ENCODE measurements around the gene CAMKV. TPM values are rescaled to one million over a fixed set of nuclear protein-coding genes. Genes with fewer than 3 reads are reported as not detected.

CAMKV gene
- total RNA-seq, 1 experiment from 2014 or later = 58.2 TPM

Other genes with a start within 250 kb of the CAMKV start
- 270 to 276 TPM (median 273 TPM) in 3 replicates for gene APEH, start 195.6 kb downstream of the CAMKV start, total RNA-seq (2021)
- gene MST1, start 180.4 kb downstream of the CAMKV start, total RNA-seq (2021) = 13.8 to 17.2 TPM (median 17.2 TPM) in 3 replicates
- gene RNF123, start 180.3 kb downstream of the CAMKV start, total RNA-seq (2021) = 45.5 to 47.1 TPM (median 46.8 TPM) in 3 replicates
- 3.9 to 5.3 TPM (median 4.3 TPM) in 3 replicates for gene AMIGO3, start 150.2 kb downstream of the CAMKV start, total RNA-seq (2021)
- 23.7 to 28.7 TPM (median 28.0 TPM) in 3 replicates for gene GMPPB, start 146.0 kb downstream of the CAMKV start, total RNA-seq (2021)
- gene IP6K1, start 83.4 kb downstream of the CAMKV start, total RNA-seq (2021) = 29.2 to 32.2 TPM (median 32.2 TPM) in 3 replicates
- 0.17 to 0.69 TPM (median 0.39 TPM) in 3 replicates for gene CDHR4, start 70.0 kb downstream of the CAMKV start, total RNA-seq (2021)
- 1.4 to 2.0 TPM (median 1.5 TPM) in 3 replicates for gene INKA1, start 66.6 kb downstream of the CAMKV start, total RNA-seq (2021)
- gene UBA7, start 56.0 kb downstream of the CAMKV start, total RNA-seq (2021) = 1.2 to 1.9 TPM (median 1.6 TPM) in 3 replicates
- 25.9 to 31.8 TPM (median 29.9 TPM) in 3 replicates for gene TRAIP, start 13.3 kb downstream of the CAMKV start, total RNA-seq (2021)
- gene MST1R, start 34.0 kb upstream of the CAMKV start, total RNA-seq (2021) = 5.1 to 6.2 TPM (median 5.6 TPM) in 3 replicates
- 6.6 to 8.6 TPM (median 7.0 TPM) in 3 replicates for gene MON1A, start 59.9 kb upstream of the CAMKV start, total RNA-seq (2021)
- 115 to 122 TPM (median 118 TPM) in 3 replicates for gene RBM6, start 70.2 kb upstream of the CAMKV start, total RNA-seq (2021)
- gene RBM5, start 219.0 kb upstream of the CAMKV start, total RNA-seq (2021) = 88.0 to 92.3 TPM (median 92.1 TPM) in 3 replicates